Nucleus accumbens (tissue), 56 donors: ENCODE measurements around the gene MDK.
A peak's percentile ranks its signal among the peaks of the same experiment; 100 is the strongest.

Experiments used
- DNase-seq, 56 donors: peaks; one replicate each; lab custom pipeline; 2025; lab: John Stamatoyannopoulos, UW

Gene MDK

GRCh38 chr11:46381048-46381818 lies at the start of gene MDK:
TSS of gene MDK (plus strand) at chr11:46381669. CDS start at chr11:46382058, 389 bp downstream.
- peak in 5 of 56 donors; percentile 18 to 64 (median 29) for DNase-seq

GRCh38 chr11:46332093-46332567 lies 49.3 kb upstream of the MDK start:
- DNase-seq = no peak

GRCh38 chr11:46332568-46333393 lies 48.7 kb upstream of the MDK start:
- peak in 14 of 56 donors; percentile 20 to 77 (median 40) for DNase-seq

GRCh38 chr11:46333394-46333947 lies 48.0 kb upstream of the MDK start:
- DNase-seq = peak in 23 of 56 donors; percentile 17 to 69 (median 48)

- no peak for DNase-seq
Observed at GRCh38 chr11:46334211-46334610, 47.3 kb upstream of the MDK start.

- DNase-seq = no peak
Observed at GRCh38 chr11:46335271-46335670, 46.2 kb upstream of the MDK start.

GRCh38 chr11:46335890-46336562 lies 45.4 kb upstream of the MDK start:
- DNase-seq = peak in 39 of 56 donors; percentile 20 to 81 (median 54)

GRCh38 chr11:46336563-46337180 lies 44.8 kb upstream of the MDK start:
- DNase-seq = peak in 1 of 56 donors; percentile 14

- no peak for DNase-seq
Observed at GRCh38 chr11:46337626-46338345, 43.7 kb upstream of the MDK start.

GRCh38 chr11:46338636-46338987 lies 42.9 kb upstream of the MDK start:
- DNase-seq = no peak

GRCh38 chr11:46338988-46339666 lies 42.3 kb upstream of the MDK start:
- peak in 13 of 56 donors; percentile 14 to 56 (median 34) for DNase-seq

GRCh38 chr11:46339816-46340215 lies 41.7 kb upstream of the MDK start:
- DNase-seq = no peak

GRCh38 chr11:46341454-46341853 lies 40.0 kb upstream of the MDK start:
- DNase-seq = no peak

GRCh38 chr11:46342239-46342638 lies 39.2 kb upstream of the MDK start:
- peak in 3 of 56 donors; percentile 17 to 29 (median 23) for DNase-seq

- no peak for DNase-seq
Observed at GRCh38 chr11:46343520-46343919, 37.9 kb upstream of the MDK start.

- DNase-seq = peak in 7 of 56 donors; percentile 15 to 44 (median 32)
Observed at GRCh38 chr11:46345131-46345597, 36.3 kb upstream of the MDK start.

- no peak for DNase-seq
Observed at GRCh38 chr11:46345881-46346484, 35.5 kb upstream of the MDK start.
